NCI-H345 treated with DMSO at 0.1 percent for 48 hours (cell line): Measurements from ENCODE around the gene SENP6.
"Not testable (repeated sequence)": the region's sequence is repeated elsewhere in the genome, so short reads cannot be mapped to it uniquely, and the experiment has no call there.

Experiments used
- DNase-seq: peaks from one replicate; lab custom pipeline; 2025; ENCODE audit not compliant: unreplicated experiment; lab: John Stamatoyannopoulos, UW

SENP6 gene

DNA sequence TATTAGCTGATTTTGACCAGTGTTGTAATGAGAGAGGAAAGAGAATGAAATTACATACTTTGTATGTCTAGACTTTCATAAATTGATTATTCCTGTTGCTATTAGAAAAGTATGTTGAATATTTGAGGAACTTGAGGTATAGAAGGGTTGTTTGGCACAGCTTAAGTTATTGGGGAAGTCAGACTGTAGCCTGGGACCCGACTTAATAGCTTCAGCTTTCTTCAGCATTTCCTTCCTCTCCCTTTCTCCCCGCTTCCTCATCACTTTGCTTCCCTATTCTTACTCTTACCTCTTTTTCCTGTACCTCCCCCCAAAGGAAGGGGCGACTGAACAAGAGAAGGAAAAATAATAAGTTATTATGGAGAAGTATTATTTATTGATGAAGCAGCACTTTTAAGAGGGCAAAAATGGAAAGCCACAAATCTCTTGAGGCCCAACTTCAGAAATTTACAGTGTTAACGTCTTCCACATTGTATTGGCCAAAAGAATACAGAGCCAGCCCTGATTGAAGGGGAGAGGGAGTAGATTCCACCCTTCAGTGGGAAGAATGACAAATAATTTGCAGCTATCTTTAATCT, 7.4 kb downstream of the SENP6 start:
- no peak for DNase-seq

DNA sequence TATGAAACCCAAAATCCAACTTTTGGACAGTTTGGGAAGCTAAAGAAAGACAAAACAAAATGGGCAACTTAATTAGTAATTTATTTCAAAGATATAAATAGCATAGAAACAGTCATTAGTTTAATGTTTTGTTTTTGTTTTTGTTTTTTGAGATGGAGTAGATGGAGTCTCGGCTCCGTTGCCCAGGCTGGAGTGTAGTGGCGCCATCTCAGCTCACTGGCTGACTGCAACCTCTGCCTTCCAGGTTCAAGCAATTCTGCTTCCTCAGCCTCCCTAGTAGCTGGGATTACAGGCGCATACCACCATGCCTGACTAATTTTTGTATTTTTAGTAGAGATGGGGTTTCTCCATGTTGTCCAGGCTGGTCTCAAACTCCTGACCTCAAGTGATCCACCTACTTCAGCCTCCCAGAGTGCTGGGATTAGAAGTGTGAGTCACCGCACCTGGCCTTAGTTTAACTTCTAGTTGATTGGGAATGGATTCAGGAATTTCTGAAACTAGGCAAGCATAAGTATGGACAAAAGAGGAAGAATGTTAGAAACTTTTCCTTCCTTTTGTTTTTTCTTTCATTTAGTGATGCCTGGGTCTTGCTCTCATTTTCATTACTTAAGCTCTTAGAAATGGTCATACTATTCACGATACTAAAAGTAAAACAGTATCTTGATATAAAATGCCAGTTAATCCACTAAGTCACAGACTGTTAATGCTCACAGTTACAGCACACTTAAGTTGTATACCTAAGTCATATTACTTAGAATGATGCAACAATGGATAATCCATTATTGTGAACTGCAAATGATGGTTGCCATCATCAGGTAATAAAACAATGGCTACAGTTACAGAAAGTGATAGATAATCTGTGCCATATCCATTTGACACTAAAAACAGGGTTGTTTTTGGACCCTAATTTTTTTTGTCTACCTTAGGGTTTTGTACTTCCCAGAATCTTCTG, 8.2 kb downstream of the SENP6 start:
- no peak for DNase-seq

DNA sequence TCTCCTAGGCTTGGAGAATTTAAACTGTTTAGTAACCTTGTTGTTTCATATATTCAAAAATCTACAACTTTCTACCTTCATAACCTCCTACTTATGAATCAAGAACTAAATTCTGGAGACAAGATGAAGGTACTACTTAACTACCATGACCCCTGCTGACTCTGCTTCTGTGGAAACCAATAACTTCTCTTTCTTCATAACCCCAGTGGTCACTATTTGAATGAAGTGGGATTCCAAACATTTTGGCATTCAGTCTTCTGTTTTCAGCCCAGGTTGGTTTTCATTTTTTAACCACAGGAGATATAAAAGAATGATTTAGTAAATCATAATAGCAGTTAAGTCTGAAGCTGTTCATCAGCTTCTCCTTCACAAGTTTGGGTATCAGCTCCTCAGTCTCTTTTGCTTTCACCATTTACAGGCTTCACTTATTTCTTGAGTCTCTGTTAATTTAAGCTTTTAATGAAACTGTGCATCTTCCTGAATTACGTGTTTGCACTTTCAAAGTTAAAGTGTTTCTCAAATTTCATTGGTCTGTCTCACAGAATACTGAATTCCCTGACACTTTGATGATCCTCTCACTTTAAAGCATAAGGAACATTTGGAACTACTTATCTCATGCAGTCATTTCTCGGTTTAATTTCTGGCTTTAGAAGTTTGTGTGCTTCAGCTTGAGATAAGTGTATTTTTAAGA, 9.5 kb downstream of the SENP6 start:
- DNase-seq: no peak

DNA sequence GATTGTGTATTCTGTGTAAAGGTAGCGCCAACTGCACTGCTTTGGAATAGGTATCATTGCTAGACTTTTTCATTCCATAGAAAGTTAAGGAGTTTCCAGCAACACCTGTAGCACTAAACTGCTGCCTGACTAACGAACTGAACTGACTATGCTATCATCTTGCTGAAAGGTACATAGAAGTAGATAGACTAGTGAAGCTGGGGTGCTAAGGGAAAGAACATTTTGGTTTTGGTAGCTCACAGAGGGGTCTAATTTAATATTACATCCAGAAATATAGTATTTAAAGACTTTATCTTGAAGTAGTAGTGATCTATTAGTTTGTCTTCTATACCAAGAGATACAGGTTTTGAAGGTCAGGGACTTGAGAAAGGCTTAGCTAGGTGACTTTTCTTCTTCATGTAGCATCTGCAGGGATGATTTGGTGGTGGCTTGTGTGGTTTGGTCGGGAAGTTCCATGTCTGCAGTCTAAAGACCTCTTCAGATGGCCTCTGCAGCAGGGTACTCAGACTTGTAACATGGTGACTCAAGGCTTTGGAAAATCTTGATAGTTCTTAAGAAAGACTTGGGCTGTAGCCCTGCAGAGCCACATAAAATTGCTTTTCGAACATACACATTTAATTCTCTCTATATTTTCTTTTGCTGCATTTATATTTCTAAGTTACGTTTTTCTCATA, 10.2 kb downstream of the SENP6 start:
- DNase-seq: no peak

DNA sequence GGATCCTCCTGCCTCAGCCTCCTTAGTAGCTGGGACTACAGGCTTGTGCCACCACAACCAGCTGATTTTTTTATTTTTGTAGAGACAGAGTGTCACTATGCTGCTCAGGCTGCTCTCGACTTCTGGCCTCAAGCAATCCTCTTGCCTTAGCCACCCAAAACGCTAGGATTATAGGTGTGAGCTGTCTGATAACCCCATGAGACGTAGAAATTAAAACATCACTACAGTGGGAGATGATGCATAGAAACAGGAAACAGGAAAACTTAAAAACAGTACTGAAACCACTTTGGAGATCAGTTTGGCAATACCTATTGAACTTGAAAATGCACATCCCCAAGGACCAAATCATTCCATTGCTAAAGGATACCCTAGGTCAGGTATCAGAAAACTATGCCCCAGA, 10.8 kb downstream of the SENP6 start:
- DNase-seq: no peak

DNA sequence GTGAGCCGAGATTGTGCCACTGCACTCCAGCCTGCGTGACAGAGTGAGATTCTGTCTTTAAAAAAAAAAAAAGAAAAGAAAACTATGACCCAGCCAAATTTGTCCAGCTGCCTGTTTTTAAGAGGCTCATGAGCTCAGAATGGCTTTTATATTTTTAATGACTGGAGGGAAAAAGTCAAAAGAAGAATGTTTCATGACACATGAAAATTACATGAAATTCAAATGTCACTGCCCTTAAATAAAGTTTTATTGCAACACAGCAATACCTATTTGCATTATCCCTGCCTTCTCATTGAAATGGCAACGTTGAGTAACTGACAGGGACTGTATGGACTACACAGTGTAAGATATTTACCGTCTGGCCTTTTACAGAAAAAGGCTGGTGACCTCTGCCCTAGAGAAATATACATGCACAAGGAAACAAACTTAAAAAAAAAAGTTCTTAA, 11.4 kb downstream of the SENP6 start:
- no peak for DNase-seq

DNA sequence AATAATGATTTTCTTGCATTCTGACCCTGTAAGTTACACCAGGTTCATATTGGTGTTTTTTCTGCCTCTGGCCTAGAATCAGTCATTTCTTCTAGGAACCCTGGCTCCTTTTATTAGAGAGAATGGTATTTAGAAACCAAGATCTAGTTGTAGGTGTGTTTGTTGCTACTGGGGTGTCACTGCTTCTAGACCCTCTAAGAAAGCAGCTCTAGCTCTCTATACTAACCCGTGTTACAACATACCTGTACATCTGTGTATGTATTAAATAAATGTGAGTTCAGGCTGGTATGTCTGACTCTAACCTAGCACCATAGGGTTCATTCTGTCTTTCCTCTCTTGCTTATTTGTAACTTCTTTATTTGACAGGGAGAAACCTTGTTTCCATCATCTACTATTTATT, 16.8 kb downstream of the SENP6 start:
- DNase-seq: no peak

DNA sequence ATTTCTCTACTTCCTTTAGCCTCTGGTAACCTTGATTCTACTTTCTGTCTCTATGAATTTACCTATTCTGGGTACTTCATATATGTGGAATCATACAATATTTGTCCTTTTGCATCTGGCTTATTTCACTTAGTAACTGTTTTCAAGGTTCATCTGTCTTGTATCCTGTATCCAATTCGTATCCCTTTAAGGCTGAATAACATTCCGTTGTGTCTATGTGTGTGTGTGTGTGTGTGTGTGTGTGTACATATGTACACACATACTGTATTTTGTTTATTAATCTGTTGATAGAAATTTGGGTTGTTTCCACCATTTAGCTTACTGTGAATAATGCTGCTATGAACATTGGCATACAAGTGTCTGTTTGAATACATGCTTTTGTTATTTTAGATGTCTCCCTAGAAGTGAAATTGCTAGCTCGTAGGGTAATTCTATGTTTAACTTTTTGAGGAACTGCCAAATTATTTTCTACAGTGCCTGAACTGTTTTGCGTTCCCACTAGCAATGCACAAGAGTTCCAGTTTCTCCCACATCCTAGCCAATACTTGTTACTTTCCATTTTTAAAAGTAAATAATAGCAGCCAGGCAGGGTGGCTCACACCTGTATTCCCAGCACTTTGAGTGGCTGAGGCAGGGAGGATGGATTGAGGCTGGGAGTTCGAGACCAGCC, 17.7 kb downstream of the SENP6 start:
- DNase-seq: no peak

DNA sequence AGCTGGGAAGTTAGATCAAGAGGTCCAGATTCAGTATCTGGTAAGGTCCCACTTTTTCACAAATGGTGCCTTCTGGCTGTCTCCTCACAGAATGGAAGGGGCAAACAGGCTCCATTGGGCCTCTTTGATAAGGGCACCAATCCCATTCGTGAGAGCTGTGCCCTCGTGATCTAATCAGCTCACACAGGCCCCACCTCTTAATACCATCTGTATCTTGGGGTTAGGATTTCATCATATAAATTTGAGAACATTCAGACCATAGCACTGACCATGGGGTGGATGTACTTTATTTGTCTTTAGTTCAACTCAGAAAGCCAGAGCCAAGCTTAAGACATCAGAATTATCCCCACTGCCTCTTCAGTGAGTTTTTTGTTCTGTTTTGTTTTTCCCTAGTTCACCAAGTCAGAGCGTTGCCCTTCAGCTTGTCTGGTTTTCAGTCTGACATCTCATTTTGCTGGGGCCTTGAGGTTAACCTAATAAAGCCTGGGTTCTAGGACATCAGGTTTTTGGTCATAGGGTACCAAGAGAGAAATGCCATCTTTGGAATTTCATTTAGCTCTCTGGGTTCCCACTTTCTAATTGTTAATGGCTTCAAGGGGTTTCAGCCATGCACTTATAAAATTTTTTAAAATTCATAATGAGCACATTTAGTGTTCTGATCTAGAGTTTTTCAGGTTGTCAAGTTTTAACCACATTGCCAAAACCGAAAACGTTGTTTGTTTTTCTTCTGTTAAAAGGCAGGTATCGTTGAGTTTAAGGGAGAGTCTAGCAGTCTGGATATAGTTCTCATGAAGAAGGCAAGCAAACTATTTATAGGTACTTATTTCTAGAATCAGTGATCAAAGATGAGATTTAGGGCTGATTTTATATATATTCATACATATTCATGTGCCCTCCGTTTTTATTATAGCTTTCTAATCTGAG, 19.0 kb downstream of the SENP6 start:
- DNase-seq: no peak

DNA sequence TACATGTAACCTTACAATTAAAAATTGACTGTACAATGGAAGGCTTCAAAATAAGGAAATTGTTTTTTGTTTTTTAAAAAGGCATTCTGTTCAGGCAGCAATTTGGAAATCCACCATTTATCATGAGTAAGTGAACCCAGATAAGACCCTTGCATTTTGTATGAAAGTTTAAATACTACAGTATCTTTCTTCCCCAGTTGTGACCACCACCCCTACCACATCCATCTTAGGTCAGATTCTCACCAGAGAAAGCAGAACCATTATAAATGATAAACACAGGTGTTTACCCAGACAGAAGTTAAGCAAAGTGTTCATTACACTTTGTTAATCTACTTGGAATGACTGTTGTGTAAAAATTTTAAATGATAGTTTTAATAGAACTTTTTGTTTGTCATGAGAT, 20.2 kb downstream of the SENP6 start:
- DNase-seq: no peak

DNA sequence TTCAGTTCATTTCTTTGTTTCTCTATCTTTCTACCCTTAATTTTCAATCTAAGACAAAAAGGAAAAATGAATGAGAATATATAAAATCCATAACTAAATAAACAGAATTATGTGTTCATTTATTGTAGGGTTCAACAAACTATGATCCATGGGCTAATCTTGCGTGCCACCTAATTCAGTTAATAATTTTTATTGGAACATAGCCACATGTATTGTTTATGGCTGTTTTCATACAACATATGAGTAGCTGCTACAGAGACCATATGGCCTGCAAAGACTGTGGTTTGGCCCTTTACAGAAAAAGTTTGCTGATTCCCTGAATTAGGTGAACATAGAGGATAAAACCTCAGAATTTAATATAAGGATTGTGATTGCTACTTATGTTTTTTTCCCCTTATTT, 21.8 kb downstream of the SENP6 start:
- DNase-seq: no peak

DNA sequence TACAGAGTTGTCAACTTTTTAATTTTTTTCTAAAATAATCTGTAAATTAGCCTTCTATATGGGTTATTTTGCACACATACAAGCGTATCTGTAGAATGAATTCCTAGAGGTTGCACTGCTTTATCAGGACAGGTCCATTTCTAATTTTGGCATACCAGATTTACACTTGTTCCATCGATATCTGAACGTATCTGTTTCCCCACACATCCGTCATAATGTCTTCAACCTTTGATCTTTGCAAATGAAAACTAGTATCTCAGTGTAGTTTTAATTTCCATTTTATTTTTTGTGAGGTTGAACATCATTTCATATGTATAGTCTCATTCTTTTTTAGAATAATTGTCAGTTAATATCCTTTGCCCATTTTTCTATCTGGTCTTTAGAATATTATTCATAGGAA, 22.7 kb downstream of the SENP6 start:
- no peak for DNase-seq

DNA sequence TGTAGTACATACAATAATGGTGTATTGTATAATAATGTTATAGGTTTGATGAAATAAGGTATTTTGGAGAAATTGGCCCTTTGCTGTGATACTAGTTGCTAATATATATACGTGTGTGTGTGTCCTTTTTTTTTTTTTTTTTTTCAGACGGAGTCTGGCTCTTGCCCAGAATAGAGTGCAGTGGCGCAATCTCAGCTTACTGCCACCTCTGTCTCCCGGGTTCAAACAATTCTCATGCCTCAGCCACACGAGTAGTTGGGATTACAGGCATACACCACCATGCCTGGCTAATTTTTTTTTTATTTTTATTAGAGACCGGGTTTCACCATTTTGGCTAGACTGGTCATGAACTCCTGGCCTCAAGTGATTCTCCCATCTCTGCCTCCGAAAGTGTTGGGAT, 23.3 kb downstream of the SENP6 start:
- DNase-seq: no peak

DNA sequence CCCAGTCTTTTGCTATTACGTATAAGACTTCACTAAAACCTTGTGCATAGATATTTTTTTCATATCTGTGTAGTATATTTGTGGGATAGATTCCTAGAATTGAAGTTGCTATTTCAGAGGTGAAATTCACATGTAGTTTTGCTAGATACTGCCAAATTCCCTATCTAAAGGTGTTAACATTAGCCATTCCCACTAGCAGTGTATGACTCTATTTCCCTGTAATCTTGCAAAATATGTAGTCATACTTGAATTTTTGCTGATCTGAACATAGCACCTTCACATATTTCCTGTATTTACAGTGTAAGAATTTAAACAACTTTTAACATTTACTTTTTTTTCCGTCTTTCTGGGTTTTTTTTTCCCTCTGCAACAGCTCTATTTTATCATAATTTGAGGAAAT, 24.9 kb downstream of the SENP6 start:
- no peak for DNase-seq

DNA sequence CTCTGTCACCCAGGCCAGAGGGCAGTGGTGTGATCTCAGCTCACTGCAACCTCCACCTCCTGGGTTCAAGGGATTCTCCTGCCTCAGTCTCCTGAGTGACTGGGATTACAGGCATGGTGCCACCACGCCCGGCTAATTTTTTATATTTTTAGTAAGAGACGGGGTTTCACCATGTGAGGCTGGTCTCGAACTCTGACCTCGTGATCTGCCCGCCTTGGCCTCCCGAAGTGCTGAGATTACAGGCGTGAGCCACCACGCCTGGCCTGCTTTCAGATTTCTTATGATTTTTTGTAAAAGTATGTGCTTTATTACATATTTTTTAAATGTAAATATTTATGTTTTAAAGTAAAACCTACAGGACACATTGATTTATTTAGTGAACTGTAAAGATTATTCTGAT, 26.0 kb downstream of the SENP6 start:
- DNase-seq: not testable (repeated sequence)

DNA sequence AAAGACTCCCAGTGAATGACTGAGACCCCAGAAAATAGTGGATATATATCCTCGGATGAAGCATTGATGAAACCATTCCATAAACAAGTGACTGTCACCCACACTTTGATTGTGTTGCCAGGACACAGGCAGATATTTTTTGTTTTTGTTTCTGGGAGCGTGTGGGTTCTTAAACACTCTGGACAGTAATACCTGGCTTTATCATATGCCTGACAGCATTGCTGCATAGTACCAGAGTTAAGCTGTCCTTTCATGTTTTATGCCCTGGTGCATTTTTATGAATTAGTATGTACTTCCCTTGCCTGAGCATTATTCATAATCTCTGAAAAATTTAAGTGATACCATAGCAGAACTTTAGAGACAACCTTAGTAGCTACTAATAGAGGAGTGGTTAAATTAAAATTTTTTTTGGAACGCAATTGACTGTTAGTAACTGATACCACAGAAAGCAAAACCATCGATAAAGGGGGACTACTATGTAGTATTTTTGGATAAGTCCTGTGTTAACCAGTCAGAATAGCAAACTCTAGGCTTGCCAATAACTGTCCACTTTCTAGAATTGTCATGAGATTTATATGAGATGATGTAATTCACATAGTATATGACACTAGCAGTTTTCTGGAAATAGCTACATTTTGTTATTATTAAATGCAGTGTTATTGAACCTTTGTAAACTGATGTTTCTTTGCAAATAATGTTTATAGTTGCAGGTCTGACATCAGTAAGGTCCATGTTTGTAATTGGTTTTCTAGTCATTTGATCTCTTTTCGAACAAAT, 30.4 kb downstream of the SENP6 start:
- no peak for DNase-seq

DNA sequence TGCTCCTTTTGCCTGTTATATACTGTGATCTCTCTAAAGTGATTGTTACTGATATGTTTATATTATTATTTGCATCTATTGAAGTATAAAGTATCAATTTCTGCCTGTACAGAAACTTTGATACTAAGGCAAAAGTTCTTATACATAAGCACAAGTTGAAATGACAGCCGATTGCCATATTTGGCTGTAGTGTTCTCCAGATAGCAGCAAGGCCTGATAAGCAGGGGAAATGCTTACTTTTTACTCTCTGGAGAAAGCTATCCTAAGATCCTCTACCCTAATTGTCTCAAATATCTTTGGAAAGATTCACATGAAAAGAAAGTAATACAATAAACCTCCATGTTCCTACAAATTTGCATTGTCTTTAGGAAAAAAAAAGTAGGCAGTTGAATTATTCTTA, 31.4 kb downstream of the SENP6 start:
- DNase-seq: no peak

DNA sequence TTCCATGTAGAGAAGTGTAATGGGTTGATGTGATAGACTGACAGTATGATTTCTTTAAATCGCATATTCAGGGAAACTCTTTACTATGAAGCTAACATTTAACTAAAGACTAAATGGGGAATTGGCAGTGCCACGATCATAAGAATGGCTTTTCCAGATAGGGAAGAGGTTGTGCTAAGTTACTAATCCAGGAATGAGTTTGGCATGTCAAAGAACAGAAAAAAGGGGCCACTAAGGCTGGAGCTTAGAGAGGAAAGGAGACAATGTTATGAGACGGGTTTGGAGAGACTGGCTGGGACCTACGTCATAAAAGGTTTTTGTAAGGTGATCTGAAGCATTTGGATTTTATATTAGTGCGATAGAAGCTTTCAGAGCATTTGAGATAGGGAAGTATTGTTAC, 40.6 kb downstream of the SENP6 start:
- DNase-seq: no peak

DNA sequence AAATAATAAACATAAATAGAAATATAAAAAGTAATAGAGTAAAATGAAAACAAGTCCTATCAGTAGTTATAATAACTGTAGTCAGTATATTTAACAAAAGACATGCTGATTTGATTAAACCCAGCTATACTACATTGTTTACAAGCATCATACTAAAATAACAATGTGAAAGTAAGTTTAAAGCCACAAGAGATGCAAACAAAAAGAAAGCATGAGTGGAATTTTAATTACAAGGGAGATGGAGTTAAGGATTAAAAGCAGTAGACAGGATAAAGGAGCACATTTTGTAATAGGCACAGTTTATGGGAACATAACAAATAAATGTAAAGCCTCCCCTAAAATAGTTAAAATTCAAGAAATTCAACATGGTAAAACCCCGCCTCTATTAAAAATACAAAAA, 41.5 kb downstream of the SENP6 start:
- no peak for DNase-seq
